GM18951 (cell line): ENCODE measurements around the gene KIN.
"Not testable (repeated sequence)": the region's sequence is repeated elsewhere in the genome, so short reads cannot be mapped to it uniquely, and the experiment has no call there.

Experiments used
- POLR2A ChIP-seq: IDR thresholded peaks from 4 replicates; pipeline ENCODE4 v1.6.1; 2011; ENCODE audit warnings: mild to moderate bottlenecking; ENCODE audit not compliant: insufficient read length, insufficient read depth; ENCODE audit errors: extremely low read depth
- in situ Hi-C: fragments of 300-500 bp; cut with MboI; formaldehyde crosslinking; loops from one replicate; pipeline ENCODE4 v1.12.0; 2022; ENCODE audit warnings: low sequenced_read_pairs, mixed read lengths, inconsistent platforms; ENCODE audit not compliant: unreplicated experiment

Gene KIN, protein sequence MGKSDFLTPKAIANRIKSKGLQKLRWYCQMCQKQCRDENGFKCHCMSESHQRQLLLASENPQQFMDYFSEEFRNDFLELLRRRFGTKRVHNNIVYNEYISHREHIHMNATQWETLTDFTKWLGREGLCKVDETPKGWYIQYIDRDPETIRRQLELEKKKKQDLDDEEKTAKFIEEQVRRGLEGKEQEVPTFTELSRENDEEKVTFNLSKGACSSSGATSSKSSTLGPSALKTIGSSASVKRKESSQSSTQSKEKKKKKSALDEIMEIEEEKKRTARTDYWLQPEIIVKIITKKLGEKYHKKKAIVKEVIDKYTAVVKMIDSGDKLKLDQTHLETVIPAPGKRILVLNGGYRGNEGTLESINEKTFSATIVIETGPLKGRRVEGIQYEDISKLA

DNA sequence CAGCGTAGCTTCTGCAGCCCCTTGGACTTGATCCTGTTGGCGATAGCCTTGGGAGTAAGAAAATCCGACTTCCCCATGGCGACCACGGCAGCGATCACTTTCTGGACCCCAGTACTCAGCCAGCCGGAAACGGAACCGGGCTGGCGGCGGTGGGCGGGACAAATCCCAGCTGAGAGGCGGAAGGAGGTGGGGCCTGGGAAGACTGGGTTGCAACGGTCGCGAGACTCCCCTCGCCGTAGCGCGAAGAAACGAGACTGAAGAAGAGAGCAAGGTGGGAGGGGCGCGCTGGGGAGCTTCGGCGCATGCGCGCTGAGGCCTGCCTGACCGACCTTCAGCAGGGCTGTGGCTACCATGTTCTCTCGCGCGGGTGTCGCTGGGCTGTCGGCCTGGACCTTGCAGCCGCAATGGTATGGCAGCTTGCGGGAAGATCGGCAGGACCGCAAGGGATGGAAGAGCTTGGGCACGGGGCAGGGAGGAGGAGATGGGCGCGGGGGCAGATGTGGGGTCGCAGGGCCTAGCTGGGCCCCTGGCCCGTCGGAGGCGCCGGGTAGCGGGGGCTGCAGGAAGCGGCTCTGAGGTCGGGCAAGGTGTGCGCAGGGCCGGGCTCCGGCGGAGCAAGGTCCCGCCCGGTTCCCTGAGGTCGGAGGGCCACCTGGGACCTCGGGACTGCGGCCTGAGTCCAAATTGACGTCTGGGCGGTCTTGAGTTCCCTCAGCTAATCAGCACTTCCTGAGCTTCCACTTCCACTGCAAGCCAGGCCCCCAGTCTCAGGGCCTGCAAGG lies at the start of gene KIN, which contains the start of gene ATP5F1C:
TSS of gene KIN (minus strand) at position 137 of the 782 bp plus-strand sequence. CDS start at position 77, 60 bp downstream.
TSS of gene ATP5F1C (plus strand) at position 321 of the 782 bp plus-strand sequence. CDS start at position 352, 31 bp downstream.
- in situ Hi-C loops: no loop called here
- peak; percentile 96 for TF ChIP-seq POLR2A

DNA sequence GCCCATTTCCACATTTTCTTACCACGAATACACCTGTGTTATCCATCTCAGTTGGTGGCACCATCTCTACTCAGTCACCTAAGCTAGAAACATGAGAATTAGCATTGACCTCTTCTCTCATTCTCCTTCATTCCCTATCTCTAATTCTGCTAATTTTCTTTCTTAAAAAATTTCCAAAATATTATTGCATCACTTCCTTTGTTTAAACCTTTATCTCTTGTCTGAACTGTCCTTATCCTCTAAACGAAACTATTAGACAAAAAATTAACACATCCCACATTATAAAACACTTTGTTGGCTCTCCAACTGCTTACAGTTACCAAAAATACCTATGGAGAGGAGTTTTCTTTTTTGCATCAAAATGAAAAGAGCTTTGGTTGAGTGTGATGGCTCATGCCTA lies 48.8 kb upstream of the KIN start:
- in situ Hi-C loops: no loop called here
- no peak for TF ChIP-seq POLR2A

DNA sequence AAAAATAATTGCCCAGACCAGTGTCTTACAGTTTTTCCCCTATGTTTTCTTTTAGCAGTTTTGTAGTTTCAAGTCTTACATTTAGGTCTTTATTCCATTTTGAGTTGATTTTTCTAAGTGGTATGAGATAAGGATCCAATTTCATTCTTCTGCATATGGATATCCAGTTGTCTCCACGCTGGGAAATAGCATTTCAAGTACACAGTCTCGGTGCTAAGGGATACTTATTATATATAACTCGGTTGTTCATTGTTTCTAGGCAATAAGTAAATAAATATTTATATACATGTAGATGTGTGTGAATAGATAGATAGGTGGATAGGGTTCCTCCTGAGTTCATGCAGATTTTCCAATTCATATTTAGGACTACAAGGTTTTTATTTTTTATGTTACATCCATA lies 46.5 kb upstream of the KIN start:
- in situ Hi-C loops: no loop called here

DNA sequence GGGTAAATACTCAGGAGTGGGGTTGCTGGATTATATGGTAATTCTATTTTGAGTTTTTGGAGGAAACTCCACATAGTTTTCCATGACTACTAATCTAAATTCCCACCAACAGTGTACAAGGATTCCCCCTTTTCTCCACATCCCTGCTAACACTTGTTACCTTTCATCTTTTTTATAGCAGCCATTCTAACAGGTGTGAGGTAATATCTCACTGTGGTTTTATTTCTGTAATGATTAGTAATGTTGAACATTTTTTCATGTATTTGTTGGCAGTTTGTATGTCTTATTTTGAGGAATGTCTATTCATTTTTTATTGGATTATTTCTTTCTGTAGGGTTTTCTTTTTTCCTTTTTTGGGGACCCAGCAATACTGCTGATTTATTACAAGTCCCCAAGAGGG lies 45.4 kb upstream of the KIN start:
- in situ Hi-C loops: no loop called here

More for the DNA sequence above, 46.5 kb upstream of the KIN start:
- TF ChIP-seq POLR2A: no peak

DNA sequence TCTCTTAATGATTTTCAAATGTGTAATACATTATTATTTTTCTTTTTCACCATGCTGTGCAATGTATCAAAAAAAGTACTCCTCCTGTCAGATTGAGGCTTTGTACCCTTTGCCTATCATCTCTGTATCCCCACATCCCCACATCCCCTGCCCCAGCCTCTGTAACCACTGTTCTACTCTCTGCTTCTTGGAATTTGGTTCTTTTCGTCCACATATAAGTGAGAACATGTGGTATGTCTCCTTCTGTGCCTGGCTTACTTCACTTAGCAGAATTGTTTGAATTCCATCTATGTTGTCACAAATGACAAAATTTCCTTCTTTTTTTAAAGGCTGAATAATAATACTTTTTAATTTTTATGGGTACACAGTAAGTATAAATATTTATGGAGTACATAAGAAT lies 44.3 kb upstream of the KIN start:
- no peak for TF ChIP-seq POLR2A
- in situ Hi-C loops: no loop called here

More for the DNA sequence above, 45.4 kb upstream of the KIN start:
- no peak for TF ChIP-seq POLR2A

DNA sequence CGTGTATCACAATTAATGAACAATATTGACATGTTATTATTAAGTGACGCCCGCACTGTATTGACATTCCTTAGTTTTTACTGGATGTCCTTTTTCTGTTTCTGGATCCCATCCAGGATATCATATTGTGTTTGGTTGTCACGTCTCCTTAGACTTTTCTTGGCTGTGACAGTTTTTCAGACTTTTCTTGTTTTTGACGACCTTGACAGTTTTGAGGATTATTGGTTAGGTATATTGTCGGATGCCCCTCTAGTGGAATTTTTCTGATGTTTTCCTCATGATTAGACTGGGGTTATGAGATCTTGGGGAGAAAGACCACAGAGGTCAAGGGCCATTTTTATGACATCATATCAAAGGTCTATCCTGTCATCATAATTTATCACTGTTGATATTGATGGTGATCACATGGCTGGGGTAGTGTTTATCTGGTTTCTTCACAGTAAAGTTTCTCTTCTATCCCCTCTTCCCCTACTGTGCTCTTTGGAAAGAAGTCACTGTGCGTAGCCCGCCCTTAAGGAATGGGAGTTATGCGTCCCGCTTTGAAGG lies 41.6 kb upstream of the KIN start:
- in situ Hi-C loops: no loop called here
- no peak for TF ChIP-seq POLR2A

DNA sequence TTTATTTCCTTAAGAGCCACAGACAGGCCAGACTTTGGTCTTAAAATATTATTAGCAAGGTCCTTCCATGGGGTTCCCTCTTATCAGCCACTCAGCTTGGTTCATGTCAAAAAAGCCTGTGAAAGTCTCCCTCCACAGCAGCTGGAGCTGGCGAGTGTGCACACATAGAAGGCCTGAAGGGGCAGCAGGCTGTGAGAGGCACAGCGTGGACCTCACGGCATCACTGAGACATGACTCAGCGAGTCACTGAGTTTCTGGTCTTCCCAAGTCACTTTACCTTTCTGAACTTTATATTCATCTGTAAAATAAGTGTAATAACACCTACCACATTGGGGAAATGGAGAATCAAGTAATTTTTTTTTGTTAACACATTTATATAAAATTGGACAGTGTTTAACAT lies 39.2 kb upstream of the KIN start:
- in situ Hi-C loops: no loop called here
- no peak for TF ChIP-seq POLR2A

DNA sequence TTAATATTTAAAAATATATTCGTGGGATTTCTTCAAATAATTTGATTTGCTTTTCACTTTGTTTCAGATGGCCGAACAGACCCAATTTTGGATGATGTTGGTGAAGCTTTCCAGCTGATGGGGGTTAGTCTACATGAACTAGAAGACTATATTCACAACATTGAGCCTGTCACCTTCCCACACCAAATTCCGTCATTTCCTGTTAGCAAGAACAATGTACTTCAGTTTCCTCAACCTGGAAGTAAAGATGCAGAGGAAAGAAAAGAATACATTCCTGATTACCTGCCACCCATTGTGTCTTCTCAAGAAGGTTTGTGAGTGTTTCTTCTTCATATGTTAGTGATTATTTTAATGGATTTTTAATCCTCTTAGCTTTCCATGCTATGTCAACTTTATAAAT lies 36.5 kb upstream of the KIN start:
- no peak for TF ChIP-seq POLR2A
- in situ Hi-C loops: no loop called here

DNA sequence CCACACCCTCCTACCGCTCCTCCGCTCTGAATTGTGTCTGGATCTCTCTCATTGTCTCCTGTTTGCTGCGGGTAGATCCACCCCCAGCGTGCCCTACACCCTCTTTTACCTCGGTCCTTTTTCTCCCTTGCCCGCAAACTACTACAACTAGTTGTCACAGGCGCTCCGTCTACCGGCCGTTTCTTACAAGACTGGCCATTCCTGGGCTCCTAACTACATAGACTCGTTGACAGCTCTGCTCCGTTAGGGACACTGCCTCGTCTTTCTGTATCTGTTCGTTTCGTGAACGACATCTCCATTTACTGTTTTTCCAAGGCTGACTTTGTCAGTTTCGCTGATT lies 31.3 kb upstream of the KIN start:
- in situ Hi-C loops: no loop called here
- TF ChIP-seq POLR2A: no peak

DNA sequence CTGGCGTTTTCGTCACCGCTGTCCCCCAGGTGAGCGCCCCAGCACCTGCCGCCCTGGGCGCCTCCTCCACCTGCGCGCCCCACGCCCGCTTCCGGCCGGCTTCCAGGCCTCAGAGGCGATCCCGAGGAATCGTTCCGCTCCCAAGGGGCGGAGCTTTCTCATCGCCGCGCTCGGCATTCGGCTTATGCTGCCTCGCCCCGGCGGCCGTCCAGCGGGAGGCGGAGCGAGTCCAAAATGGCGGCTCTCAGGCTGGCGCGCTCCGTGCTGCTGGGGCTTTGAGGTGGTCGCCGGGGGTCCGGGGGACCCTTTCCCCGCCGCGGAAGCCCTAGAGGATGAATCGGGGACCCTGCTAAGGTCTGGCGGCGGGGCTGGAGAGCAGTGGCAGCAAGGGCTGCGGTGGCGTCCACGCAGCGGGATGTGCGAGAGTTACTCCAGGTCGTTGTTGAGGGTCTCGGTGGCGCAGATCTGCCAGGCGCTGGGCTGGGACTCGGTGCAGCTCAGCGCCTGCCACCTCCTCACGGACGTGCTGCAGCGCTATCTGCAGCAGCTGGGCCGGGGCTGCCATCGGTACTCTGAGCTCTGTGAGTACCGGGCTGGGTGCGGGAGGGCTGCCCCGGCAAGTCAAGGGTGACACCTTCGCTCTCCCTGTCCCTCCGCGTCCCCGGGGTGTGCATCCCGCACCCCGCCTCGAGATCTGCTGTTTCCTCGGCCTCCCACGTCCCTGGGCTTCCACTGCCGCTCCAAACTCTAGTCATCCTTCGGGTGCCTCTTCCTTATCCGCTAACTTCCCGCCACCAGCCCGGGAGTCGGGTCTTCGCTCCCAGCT lies 30.7 kb upstream of the KIN start, which contains the start of gene TAF3:
TSS of gene TAF3 (plus strand) at position 211 of the 826 bp plus-strand sequence. CDS start at position 416, 205 bp downstream.
- in situ Hi-C loops: no loop called here
- TF ChIP-seq POLR2A: peak; percentile 94

DNA sequence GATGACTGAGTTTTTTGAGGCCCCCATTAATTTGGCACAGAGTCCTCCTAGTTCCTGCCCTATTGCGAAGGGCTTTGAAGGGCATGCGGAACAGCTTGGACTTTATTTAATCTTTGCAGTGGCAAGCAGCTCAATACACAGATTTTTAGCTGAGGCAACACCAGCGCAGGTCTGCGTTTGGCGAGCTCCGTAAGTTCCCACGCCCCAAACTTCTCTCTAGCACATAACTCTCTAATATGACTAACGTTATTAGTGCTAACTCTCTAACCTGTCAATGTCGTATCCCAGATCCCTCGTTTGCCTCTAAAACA lies 30.1 kb upstream of the KIN start:
- TF ChIP-seq POLR2A: no peak
- in situ Hi-C loops: no loop called here

DNA sequence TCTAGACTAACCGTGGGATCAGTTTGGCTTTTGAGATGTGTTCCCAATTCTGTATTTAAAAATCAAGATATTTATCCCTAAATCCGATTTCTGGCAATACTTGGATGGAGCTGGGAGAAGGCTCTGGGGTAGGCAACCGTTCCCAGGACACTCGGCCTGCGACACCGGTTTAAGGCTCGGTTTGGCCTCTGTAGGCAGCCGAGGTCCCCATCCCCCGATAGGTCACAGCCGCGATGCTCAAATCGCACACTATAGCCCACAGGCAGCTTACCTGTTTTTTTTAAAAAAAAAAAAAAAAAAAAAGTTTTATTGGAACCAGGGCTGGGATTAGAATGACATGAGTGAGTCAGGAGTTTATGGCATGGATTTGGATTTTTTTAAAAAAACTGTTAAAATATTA lies 29.8 kb upstream of the KIN start:
- in situ Hi-C loops: no loop called here
- TF ChIP-seq POLR2A: no peak

DNA sequence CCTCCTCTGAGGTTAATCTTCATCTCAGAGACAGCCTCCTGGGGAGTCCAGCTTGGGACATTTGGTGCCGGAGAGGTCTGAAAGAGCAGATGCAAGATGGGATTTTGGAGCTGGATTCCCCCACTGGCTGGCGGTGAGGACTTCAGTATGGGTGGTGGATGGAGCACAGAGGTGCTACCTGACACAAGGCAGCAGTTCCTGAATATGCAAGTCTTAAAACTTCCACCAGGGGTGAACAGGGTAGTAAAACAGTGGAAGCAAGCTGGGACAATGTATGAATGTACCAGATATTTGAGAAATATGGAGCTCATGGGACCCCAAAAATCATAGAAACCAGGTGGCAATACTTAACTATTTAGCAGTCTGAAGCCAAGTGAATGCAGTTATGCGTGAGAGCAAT lies 25.7 kb upstream of the KIN start:
- in situ Hi-C loops: no loop called here
- no peak for TF ChIP-seq POLR2A

DNA sequence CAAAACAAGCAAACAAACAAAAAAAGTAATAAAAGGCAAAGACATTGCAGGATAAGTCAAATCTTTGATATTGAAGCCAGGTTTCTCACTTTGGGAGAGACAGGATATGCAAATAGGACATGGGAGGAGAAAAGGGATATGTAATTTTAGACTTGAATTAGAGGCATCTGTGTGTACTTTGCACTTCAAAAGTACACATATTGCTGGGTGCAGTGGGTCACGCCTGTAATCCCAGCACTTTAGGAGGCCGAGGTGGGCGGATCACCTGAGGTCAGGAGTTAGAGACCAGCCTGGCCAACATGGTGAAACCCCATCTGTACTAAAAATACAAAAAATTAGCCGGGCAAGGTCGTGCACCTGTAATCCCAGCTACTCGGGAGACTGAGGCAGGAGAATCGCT lies 23.9 kb upstream of the KIN start:
- in situ Hi-C loops: not testable (repeated sequence)
